GM18951 (cell line): Measurements from ENCODE around the gene LRRC58.
A peak's percentile ranks its signal among the peaks of the same experiment; 100 is the strongest.
"Not testable (repeated sequence)": the region's sequence is repeated elsewhere in the genome, so short reads cannot be mapped to it uniquely, and the experiment has no call there.

Experiments
- POLR2A ChIP-seq: IDR thresholded peaks from 4 replicates; pipeline ENCODE4 v1.6.1; 2011; ENCODE audit warnings: mild to moderate bottlenecking; ENCODE audit not compliant: insufficient read length, insufficient read depth; ENCODE audit errors: extremely low read depth
- in situ Hi-C: fragments of 300-500 bp; cut with MboI; formaldehyde crosslinking; loops from one replicate; pipeline ENCODE4 v1.12.0; 2022; ENCODE audit warnings: low sequenced_read_pairs, mixed read lengths, inconsistent platforms; ENCODE audit not compliant: unreplicated experiment

Gene LRRC58

GRCh38 chr3:120348991-120349854 is at the start of gene LRRC58:
Gene LRRC58, minus strand, starts transcription at chr3:120349354. Its CDS starts 111 bp downstream, at chr3:120349243.
- in situ Hi-C loops: no loop called here
- TF ChIP-seq POLR2A: peak; percentile 96

DNA sequence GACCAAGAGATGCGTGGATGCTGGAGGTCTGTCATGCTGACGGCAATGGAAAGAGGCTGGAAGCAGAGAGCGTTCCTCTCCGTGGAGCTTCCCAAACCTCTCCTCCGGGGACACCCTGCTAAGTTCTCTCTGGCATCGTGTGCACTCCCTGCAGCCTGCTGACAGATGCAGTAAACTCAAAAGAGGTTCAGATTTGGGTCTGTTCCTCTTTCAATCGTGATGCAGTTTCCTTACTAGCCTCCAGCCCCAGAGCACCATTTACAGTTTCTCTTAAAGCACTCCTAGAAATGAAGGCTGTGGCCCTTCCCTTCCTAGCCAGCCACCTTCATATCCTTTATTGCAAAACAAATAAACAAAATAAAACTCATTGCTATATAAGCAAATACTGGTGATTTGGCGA is 47.3 kb upstream of the LRRC58 start:
- no peak for TF ChIP-seq POLR2A
- in situ Hi-C loops: no loop called here

DNA sequence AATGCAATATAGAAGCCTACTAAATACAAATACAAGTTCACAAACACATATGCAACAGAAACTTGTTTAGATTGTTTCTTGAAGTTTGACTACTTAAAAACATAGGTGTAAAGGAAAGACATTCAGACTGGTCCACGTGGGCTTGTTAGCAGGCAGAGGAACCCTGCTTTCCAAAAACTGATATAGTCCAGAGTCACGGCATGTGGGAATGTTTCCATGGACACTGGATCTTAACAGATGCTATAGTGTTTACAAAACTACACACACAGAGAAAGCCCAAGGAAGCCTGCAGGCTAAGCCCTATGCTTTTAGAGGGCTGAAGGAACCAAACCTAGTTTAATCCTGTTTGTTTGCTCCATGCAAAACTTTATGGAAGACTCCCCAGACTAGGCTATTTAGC is 45.2 kb upstream of the LRRC58 start:
- TF ChIP-seq POLR2A: no peak
- in situ Hi-C loops: no loop called here

- TF ChIP-seq POLR2A: no peak
- in situ Hi-C loops: no loop called here
These were observed 44.6 kb upstream of the LRRC58 start for GRCh38 chr3:120393761-120394160.

- no peak for TF ChIP-seq POLR2A
- in situ Hi-C loops: no loop called here
These were observed 44.1 kb upstream of the LRRC58 start for GRCh38 chr3:120393243-120393642.

- in situ Hi-C loops: no loop called here
- no peak for TF ChIP-seq POLR2A
These were observed 33.8 kb upstream of the LRRC58 start for GRCh38 chr3:120382941-120383447.

DNA sequence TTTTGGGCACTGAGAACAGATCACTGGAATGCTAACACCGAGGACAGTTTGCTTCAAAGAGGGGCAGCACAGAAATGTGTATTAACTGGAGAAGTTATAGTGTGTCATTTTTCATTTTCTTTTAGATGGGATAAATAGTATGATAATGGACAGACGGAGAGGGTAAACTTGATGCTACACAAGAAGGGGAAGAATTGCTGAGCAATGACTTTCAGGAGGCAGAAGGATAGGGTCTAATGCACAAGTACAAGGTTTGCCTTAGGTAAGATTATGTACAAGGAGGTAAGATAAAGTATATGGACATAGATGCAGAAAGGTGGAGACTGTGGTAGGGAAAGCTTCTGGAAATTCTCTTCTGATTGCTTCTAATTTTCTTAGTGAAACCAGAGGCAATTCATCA is 32.3 kb upstream of the LRRC58 start:
- in situ Hi-C loops: no loop called here

GRCh38 chr3:120377948-120378347 is 28.8 kb upstream of the LRRC58 start:
- in situ Hi-C loops: not testable (repeated sequence)

More for the DNA sequence above, 32.3 kb upstream of the LRRC58 start:
- TF ChIP-seq POLR2A: no peak

DNA sequence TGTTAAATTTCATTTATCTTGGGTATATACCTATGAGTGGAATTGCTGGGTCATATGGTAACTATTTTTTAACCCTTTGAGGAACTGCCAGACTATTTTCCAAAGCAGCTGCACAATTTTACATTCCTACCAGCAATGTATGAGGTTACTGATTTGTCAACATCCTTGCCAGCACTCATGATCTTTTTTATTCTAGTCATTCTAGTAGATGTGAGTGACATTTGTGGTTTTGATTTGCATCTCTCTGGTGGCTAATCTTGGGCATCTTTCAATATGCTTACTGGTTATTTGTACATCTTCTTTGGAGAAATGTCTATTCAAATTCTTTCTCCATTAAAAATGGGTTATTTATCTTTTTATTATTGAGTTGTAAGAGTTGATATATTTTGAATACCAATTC is 21.3 kb upstream of the LRRC58 start:
- in situ Hi-C loops: no loop called here
- no peak for TF ChIP-seq POLR2A

DNA sequence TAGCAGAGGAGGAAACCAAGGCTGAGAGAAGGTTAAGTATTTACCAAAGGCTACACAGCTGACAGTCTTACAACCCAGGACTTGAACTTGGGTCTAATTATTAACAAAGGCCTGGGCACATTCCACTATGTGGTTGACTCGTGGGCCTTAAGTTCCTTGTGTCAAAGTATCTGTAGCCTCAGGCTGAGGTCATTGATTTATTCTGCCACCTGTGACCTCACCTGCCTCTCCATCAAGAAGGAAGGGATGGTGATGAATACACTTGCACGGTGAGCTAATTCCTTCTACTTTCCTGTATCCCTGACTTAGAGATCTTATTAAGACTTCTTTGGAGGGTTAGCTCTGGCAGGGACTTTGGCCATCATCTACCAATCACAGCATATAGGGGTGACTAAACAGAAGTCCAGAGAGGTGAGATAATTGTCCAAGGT is 19.9 kb upstream of the LRRC58 start:
- in situ Hi-C loops: no loop called here
- no peak for TF ChIP-seq POLR2A

- no peak for TF ChIP-seq POLR2A
- in situ Hi-C loops: no loop called here
These were observed 19.0 kb upstream of the LRRC58 start for GRCh38 chr3:120368172-120368571.

- in situ Hi-C loops: no loop called here
- no peak for TF ChIP-seq POLR2A
These were observed 15.7 kb upstream of the LRRC58 start for GRCh38 chr3:120364821-120365220.

DNA sequence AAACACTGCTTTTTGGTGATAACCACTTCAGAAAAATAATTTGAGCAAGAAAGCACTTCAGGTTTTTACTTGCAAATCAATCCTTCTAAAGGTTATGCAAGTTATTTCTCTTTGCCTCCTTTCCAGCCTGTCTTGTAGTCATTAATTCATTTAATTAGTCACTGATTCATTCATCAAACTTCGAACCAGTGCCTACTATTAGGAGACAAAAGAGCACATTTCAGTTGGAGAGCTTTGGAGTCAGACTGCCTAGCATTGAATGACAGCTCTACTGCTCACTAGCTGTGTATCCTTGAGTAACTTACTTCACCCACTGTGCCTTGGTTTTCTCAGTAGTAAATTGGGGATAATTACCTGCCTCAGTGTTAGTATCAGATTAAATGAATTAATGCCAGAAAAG is 14.9 kb upstream of the LRRC58 start:
- TF ChIP-seq POLR2A: no peak
- in situ Hi-C loops: no loop called here

DNA sequence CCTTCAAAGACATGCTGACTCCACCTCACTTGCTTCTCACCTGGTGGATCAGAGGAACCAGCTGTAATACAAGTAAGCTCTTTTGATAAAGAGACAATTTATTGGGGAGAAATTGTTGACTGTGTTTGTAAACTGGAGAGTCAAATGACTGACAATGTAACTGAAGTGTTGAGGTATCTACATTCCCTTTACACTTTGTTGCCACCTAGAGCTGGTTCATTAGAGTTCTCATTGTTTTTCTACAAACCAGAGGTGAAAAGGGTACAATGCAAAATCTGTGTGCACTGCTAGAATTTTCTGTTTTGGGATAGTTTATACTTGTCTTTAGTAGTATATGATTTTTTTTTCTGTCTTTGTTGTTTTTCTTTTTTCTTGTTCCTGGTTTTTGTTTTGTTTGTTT is 8.7 kb upstream of the LRRC58 start:
- no peak for TF ChIP-seq POLR2A
- in situ Hi-C loops: no loop called here
